ENCODE data around the gene RPN1.
"Not testable (repeated sequence)": the region's sequence is repeated elsewhere in the genome, so short reads cannot be mapped to it uniquely, and the experiment has no call there.

DNA sequence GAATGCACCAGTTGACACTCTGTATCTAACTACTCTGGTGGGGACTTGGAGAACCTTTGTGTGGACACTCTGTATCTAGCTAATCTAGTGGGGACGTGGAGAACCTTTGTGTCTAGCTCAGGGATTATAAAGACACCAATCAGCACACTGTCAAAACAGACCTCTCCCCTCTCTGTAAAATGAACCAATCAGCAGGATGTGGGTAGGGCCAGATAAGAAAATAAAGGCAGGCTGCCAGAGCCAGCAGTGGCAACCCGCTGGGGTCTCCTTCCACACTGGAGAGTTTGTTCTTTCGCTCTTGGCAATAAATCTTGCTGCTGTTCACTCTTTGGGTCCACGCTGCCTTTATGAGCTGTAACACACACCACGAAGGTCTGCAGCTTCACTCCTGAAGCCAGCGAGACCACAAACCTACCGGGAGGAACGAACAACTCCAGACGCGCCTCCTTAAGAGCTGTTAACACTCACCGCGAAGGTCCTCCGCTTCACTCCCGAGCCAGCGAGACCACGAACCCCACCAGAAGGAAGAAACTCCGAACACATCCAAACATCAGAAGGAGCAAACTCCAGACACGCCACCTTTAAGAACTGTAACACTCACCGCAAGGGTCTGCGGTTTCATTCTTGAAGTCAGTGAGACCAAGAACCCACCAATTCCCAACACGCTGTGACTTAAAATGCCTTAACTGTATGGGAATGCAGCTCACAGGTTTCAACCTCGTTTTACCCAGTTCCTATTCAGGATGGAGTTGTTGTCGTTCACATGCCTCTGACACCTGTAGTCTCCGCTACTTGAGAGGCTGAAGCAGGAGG is 3.6 kb upstream of the RPN1 start:
- TF ChIP-seq, protein P1, sequence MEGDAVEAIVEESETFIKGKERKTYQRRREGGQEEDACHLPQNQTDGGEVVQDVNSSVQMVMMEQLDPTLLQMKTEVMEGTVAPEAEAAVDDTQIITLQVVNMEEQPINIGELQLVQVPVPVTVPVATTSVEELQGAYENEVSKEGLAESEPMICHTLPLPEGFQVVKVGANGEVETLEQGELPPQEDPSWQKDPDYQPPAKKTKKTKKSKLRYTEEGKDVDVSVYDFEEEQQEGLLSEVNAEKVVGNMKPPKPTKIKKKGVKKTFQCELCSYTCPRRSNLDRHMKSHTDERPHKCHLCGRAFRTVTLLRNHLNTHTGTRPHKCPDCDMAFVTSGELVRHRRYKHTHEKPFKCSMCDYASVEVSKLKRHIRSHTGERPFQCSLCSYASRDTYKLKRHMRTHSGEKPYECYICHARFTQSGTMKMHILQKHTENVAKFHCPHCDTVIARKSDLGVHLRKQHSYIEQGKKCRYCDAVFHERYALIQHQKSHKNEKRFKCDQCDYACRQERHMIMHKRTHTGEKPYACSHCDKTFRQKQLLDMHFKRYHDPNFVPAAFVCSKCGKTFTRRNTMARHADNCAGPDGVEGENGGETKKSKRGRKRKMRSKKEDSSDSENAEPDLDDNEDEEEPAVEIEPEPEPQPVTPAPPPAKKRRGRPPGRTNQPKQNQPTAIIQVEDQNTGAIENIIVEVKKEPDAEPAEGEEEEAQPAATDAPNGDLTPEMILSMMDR (IDR thresholded peaks at IDR 0.05), result not testable (repeated sequence)
- TF ChIP-seq POLR2A (IDR thresholded peaks at IDR 0.05), result not testable (repeated sequence)

All from heart left ventricle (tissue), 13 donors.